Left lung (tissue), 10 donors: ENCODE data around the gene GSS. TPM values are rescaled to one million over a fixed set of nuclear protein-coding genes. Genes with fewer than 3 reads are reported as not detected.

ENCODE experiments used
- ATAC-seq: fragments of 200-7000 bp; cut with Tn5 transposase; one replicate; pipeline ENCODE4 v1.9.1; 2020; ENCODE audit warnings: moderate library complexity
- DNase-seq, 4 donors: peaks; one replicate each; pipeline ENCODE4 v3.0.0-alpha.2; 2013 to 2020
- H3K27ac ChIP-seq, 2 donors: fragments of 200-600 bp; sonication (generic) in 1 of 2; one replicate each; pipeline versions ENCODE4 v1.5.0 to v1.8.0; 2020 to 2021
- H3K27me3 ChIP-seq, 2 donors: fragments of 200-600 bp; sonication (generic) in 1 of 2; one replicate each; pipeline versions ENCODE4 v1.5.0 to v1.8.0; 2020 to 2021
- H3K36me3 ChIP-seq, 2 donors: fragments of 200-600 bp; sonication (generic) in 1 of 2; one replicate each; pipeline versions ENCODE4 v1.5.0 to v1.8.0; 2020 to 2021
- H3K4me1 ChIP-seq, 2 donors: fragments of 200-600 bp; one replicate each; pipeline ENCODE4 v1.8.0; 2021
- H3K4me3 ChIP-seq, 2 donors: fragments of 200-600 bp; sonication (generic) in 1 of 2; one replicate each; pipeline versions ENCODE4 v1.5.0 to v1.8.0; 2020 to 2021; ENCODE audit warnings: mild to moderate bottlenecking in 1 of 2
- H3K9me3 ChIP-seq, 2 donors: fragments of 200-600 bp; sonication (generic) in 1 of 2; one replicate each; pipeline versions ENCODE4 v1.5.0 to v1.8.0; 2020 to 2021
- intact Hi-C, 2 donors: fragments of 100-400 bp; cut with DNase I; formaldehyde crosslinking; loops; one replicate each; pipeline versions ENCODE4 v1.11.2 to v1.14.2; 2022
- polyA plus RNA-seq, 6 donors: library from polyadenylated mRNA; unstranded; fragments of 120-200 nt; gene quantifications; one replicate each; pipeline ENCODE4 v1.2.1, GENCODE V29; 2013; ENCODE audit not compliant: insufficient read length in 6 of 6
- total RNA-seq, 2 donors: library from RNA; stranded (reverse); fragmentation: NEBNext Ultra II Directional; extraction: Animal tissue kit (Norgen Biotek cat#: 25700); gene quantifications; one replicate each; pipeline ENCODE4 v1.2.1, GENCODE V29; 2021
- TF ChIP-seq, protein P1 (sequence below), 2 donors: fragments of 200-600 bp; sonication (generic) in 1 of 2; IDR thresholded peaks; one replicate each; pipeline versions ENCODE4 v1.5.0 to v1.8.0; 2021; ENCODE audit warnings: antibody characterized with exemption in 2 of 2
- donor health status: DM: no; HTN: yes; CAD: no.
- donor health status: DM: no; HTN: no; CAD: no.

The GSS gene
- total and polyA plus RNA-seq, 8 donors, result 37.8 to 50.3 (median 41.5) TPM

DNA sequence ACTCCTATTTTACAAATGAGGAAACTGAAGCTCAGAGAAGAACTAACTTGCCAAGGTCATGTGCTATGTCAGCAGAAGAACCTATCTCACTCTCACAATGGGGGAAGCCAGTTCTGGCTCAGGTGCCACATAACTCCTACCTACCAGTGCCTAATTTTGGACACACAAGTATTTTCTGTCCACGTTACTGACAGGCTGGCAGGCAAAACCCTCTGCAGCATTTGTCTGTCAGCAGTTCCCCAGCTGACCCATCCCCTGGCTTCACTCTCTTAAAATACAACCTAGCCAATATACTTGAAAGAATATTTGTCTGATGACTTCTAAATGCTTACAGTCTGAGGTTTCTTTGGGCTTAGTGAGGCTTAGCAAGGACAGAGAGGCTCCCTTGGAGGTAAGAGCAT is 15.5 kb downstream of the GSS start:
- no peaks in the 10 kb centered on the region for H3K27me3 ChIP-seq
- TF ChIP-seq, protein P1, sequence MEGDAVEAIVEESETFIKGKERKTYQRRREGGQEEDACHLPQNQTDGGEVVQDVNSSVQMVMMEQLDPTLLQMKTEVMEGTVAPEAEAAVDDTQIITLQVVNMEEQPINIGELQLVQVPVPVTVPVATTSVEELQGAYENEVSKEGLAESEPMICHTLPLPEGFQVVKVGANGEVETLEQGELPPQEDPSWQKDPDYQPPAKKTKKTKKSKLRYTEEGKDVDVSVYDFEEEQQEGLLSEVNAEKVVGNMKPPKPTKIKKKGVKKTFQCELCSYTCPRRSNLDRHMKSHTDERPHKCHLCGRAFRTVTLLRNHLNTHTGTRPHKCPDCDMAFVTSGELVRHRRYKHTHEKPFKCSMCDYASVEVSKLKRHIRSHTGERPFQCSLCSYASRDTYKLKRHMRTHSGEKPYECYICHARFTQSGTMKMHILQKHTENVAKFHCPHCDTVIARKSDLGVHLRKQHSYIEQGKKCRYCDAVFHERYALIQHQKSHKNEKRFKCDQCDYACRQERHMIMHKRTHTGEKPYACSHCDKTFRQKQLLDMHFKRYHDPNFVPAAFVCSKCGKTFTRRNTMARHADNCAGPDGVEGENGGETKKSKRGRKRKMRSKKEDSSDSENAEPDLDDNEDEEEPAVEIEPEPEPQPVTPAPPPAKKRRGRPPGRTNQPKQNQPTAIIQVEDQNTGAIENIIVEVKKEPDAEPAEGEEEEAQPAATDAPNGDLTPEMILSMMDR (IDR thresholded peaks at IDR 0.05), result no peak
- H3K4me3 ChIP-seq, result no peak overlapping the region
- no peak overlapping the region for H3K27ac ChIP-seq
- no peak for DNase-seq
- intact Hi-C loops, result no loop called here
- ATAC-seq, result no peak
- H3K36me3 ChIP-seq, result peaks cover 0 to 83% of the 10 kb centered on the region in 2 donors
- H3K9me3 ChIP-seq, result no peaks in the 10 kb centered on the region
- peaks cover 0 to 22% of the 10 kb centered on the region in 2 donors for H3K4me1 ChIP-seq

DNA sequence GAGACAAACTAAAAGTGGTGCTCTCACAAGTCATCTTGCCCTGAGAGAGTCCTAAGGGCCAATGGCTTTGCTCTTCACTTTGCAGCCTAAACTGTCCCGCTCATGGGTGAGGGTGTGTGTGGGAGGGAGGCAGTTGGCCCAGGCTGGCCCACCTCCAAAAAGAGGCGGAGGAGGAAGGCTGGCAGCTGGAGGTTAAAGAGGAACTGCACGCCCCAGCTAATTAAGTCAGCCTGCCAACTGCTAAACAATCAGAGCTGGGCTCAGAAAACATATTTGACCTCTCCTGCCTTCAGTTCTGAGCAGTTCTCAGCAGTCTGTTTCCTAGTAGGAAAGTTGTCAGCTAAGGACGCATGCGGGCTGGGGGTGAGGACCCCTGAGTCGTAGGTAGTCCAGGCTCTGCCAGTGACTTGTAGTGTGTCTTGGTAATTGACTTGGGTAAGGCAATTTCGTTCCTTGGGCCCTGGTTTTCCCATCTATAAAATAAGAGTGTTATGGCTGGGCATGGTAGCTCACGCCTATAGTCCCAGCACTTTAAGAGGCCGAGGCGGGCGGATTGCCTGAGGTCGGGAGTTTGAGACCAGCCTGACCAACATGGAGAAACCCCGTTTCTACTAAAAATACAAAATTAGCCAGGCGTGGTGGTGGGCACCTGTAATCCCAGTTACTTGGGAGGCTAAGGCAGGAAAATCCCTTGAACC is 17.0 kb downstream of the GSS start:
- Histone ChIP-seq H3K4me3 (no peak overlapping the region), H3K36me3 (peaks cover 0 to 80% of the 10 kb centered on the region in 2 donors), H3K27ac (peak overlapping the region in 1 of 2 donors; percentile 45), H3K4me1 (peaks cover 0 to 22% of the 10 kb centered on the region in 2 donors), H3K9me3 (no peaks in the 10 kb centered on the region), H3K27me3 (no peaks in the 10 kb centered on the region)
- ATAC-seq (peak; percentile 74), DNase-seq (peak in 1 of 4 donors; percentile 76)
- TF ChIP-seq, protein P1 (IDR thresholded peaks at IDR 0.05), result no peak
- intact Hi-C loops, result no loop called here

- Histone ChIP-seq H3K27me3 (no peaks in the 10 kb centered on the region), H3K4me1 (no peaks in the 10 kb centered on the region), H3K9me3 (no peaks in the 10 kb centered on the region), H3K36me3 (peaks cover 0 to 91% of the 10 kb centered on the region in 2 donors), H3K27ac (no peak overlapping the region), H3K4me3 (no peak overlapping the region)
- TF ChIP-seq, protein P1 (IDR thresholded peaks at IDR 0.05), result no peak
- no peak for DNase-seq
- intact Hi-C loops, result no loop called here
- no peak for ATAC-seq
These were observed 23.8 kb downstream of the GSS start for GRCh38 chr20:34931771-34932170.

- H3K36me3 ChIP-seq, result peaks cover 0 to 94% of the 10 kb centered on the region in 2 donors
- H3K27me3 ChIP-seq, result no peaks in the 10 kb centered on the region
- peaks cover 0 to under 1% of the 10 kb centered on the region in 2 donors for H3K4me1 ChIP-seq
- ATAC-seq, result no peak
- no peak overlapping the region for H3K4me3 ChIP-seq
- DNase-seq, result no peak
- H3K27ac ChIP-seq, result no peak overlapping the region
- TF ChIP-seq, protein P1 (IDR thresholded peaks at IDR 0.05), result no peak
- intact Hi-C loops, result no loop called here
- no peaks in the 10 kb centered on the region for H3K9me3 ChIP-seq
These were observed 27.2 kb downstream of the GSS start for GRCh38 chr20:34928411-34928810.

GRCh38 chr20:34927736-34928135 is 27.9 kb downstream of the GSS start:
- no peaks in the 10 kb centered on the region for H3K9me3 ChIP-seq
- no peak overlapping the region for H3K4me3 ChIP-seq
- intact Hi-C loops, result no loop called here
- peaks cover 0 to 96% of the 10 kb centered on the region in 2 donors for H3K36me3 ChIP-seq
- DNase-seq, result no peak
- TF ChIP-seq, protein P1 (IDR thresholded peaks at IDR 0.05), result no peak
- no peak overlapping the region for H3K27ac ChIP-seq
- H3K4me1 ChIP-seq, result peaks cover 0 to 6% of the 10 kb centered on the region in 2 donors
- no peak for ATAC-seq
- no peaks in the 10 kb centered on the region for H3K27me3 ChIP-seq
